Caco-2 (cell line): Measurements from ENCODE around the gene SSX2B. TPM values are rescaled to one million over a fixed set of nuclear protein-coding genes. Genes with fewer than 3 reads are reported as not detected.

Experiments
- total RNA-seq: library from RNA; stranded (reverse); gene quantifications from 2 replicates; pipeline ENCODE4 v1.2.3, GENCODE V29; 2022

SSX2B gene
- total RNA-seq, 1 experiment from 2014 or later = not detected

Other genes starting within 250 kb of the SSX2B start
- gene XAGE1B, start 234.2 kb upstream of the SSX2B start, total RNA-seq = not detected in 2 replicates
- gene SSX7, start 96.4 kb upstream of the SSX2B start, total RNA-seq = not detected in 2 replicates
- gene SSX2, start 44.1 kb upstream of the SSX2B start, total RNA-seq = not detected in 2 replicates
- not detected in 2 replicates for gene SPANXN5, start 46.2 kb downstream of the SSX2B start, total RNA-seq
- gene XAGE5, start 60.0 kb downstream of the SSX2B start, total RNA-seq = not detected in 2 replicates
- 3.9 and 11.6 TPM in 2 replicates for gene XAGE3, start 116.8 kb downstream of the SSX2B start, total RNA-seq
- gene FAM156B, start 146.1 kb downstream of the SSX2B start, total RNA-seq = 18.0 and 21.5 TPM in 2 replicates
- gene FAM156A, start 207.3 kb downstream of the SSX2B start, total RNA-seq = 33.9 and 37.0 TPM in 2 replicates